ENCODE results near the gene RASGEF1C. TPM values are rescaled to one million over a fixed set of nuclear protein-coding genes. Genes with fewer than 3 reads are reported as not detected.

The RASGEF1C gene
- total and polyA plus RNA-seq, 2 of the 13 experiments (the other 11 are each of a cell fraction or from before 2014, with no cell fraction given): not detected

DNA sequence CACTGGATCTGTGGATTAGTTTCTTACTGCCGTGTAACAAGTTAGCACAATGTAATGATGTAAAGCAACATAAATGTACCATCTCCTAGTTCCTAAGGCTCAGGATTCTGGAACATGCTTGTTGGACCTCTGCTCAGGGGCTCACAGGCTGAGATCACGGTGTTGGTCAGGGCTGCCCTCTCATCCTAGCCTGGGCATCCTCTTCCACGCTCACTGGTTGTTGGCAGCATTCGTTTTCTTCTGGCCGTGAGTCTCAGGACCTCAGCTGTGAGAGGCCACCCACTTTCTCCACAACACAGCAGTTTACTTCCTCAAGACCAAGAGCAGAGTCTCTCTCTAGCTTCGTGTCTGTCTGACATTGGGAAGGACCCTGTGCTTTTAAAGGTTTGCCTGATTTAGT, 17.3 kb downstream of the RASGEF1C start:
- ATAC-seq: no peak
- no peak overlapping the region for H2AFZ ChIP-seq (ENCODE audit: low read length)
- H3K27ac ChIP-seq (ENCODE audit: extremely low read length, insufficient read depth, low read length): no peak overlapping the region
- intact Hi-C loops (cut with micrococcal nuclease; ENCODE audit: unreplicated experiment): no loop called here
- peaks cover 10% of the 10 kb centered on the region; the same call in 1 of the 2 replicates for H3K4me1 ChIP-seq (ENCODE audit: insufficient read depth, low read length)
- WGBS (ENCODE audit: low lambda C conversion rate): 40% methylated on average over 5 of the region's 6 CpGs
- in situ Hi-C loops (cut with HindIII; ENCODE audit: extremely low pct_ligation_motif_present, low pct_unique_long_range_greater_than_20kb): no loop called here
- no peak for DNase-seq (ENCODE audit: low spot score)
- no peak for TF ChIP-seq KDM6A (CRISPR knock-in tag; IDR thresholded peaks at IDR 0.05; ENCODE audit: low read depth)
- TF ChIP-seq GRHL1 (CRISPR knock-in tag; conservative IDR thresholded peaks at IDR 0.05): no peak
- 0 out of 5 replicates have a peak, but pooled peaks cover 0 to 1% of the 10 kb centered on the region in 2 experiments for H3K27me3 ChIP-seq (ENCODE audit: control insufficient read depth in 1 of 2, insufficient read depth in 2 of 2, low read length in 2 of 2)
- no peak for FAIRE-seq
- no peaks in the 10 kb centered on the region for H3K9me3 ChIP-seq (ENCODE audit: low read length)
- no peaks in the 10 kb centered on the region for H3K36me3 ChIP-seq (replicated peaks in 1 of 2; ENCODE audit: control insufficient read depth in 1 of 2, insufficient read depth in 2 of 2, low read length in 2 of 2)
- H4K20me1 ChIP-seq (ENCODE audit: insufficient read depth, low read length): no peaks in the 10 kb centered on the region
- ChIA-PET CTCF (ENCODE audit: low intra/inter-chr PET ratio, low total read pairs) (no interaction called here), POLR2A (no interaction called here)
- H3K4me2 ChIP-seq (ENCODE audit: low read depth, low read length): no peak overlapping the region
- BruUV-seq (replicated peaks): no TSS peak
- H3K4me3 ChIP-seq (replicated peaks in 1 of 3; ENCODE audit: insufficient read depth in 1 of 3, low read depth in 2 of 3, low read length in 3 of 3): no peak overlapping the region
- H3K79me2 ChIP-seq (ENCODE audit: insufficient read depth, low read length): no peaks in the 10 kb centered on the region
- H3K9ac ChIP-seq (ENCODE audit: insufficient read depth, low read depth, low read length): no peak overlapping the region

DNA sequence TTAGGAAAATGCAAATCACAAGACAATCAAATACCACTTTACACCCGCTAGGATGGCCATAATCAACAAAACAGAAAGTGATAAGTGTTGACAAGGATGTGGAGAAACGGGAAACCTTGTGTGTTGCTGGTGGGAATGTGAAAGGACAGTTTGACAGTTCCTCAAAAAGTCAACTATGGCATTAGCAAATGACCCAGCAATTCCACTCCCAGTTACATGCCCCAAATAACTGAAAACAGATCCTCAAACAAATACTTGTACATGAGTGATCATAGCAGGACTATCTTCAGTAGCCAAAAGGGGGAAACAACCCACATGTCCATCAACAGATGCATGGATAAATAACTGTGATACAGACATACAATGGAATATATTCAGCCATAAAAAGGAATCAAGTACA, 21.2 kb downstream of the RASGEF1C start:
- no peak overlapping the region for H3K4me3 ChIP-seq (replicated peaks in 1 of 3; ENCODE audit: insufficient read depth in 1 of 3, low read depth in 2 of 3, low read length in 3 of 3)
- CTCF ChIA-PET (ENCODE audit: low intra/inter-chr PET ratio, low total read pairs): no interaction called here
- in situ Hi-C loops (cut with HindIII; ENCODE audit: extremely low pct_ligation_motif_present, low pct_unique_long_range_greater_than_20kb): no loop called here

More for the DNA sequence above, 21.2 kb downstream of the RASGEF1C start:
- Histone ChIP-seq H4K20me1 (ENCODE audit: insufficient read depth, low read length) (no peaks in the 10 kb centered on the region), H3K4me2 (ENCODE audit: low read depth, low read length) (no peak overlapping the region), H3K9ac (ENCODE audit: insufficient read depth, low read depth, low read length) (no peak overlapping the region), H3K27me3 (ENCODE audit: control insufficient read depth in 1 of 2, insufficient read depth in 2 of 2, low read length in 2 of 2) (no peaks in the 10 kb centered on the region), H2AFZ (ENCODE audit: low read length) (no peak overlapping the region), H3K27ac (ENCODE audit: extremely low read length, insufficient read depth, low read length) (no peak overlapping the region), H3K79me2 (ENCODE audit: insufficient read depth, low read length) (no peaks in the 10 kb centered on the region), H3K36me3 (replicated peaks in 1 of 2; ENCODE audit: control insufficient read depth in 1 of 2, insufficient read depth in 2 of 2, low read length in 2 of 2) (no peaks in the 10 kb centered on the region), H3K9me3 (ENCODE audit: low read length) (no peaks in the 10 kb centered on the region), H3K4me1 (ENCODE audit: insufficient read depth, low read length) (no peaks in the 10 kb centered on the region)
- TF ChIP-seq ZNF7 (CRISPR knock-in tag; IDR thresholded peaks at IDR 0.05) (peak; percentile 78), PHF20 (CRISPR knock-in tag; IDR thresholded peaks at IDR 0.05) (no peak)
- BruUV-seq (replicated peaks): no TSS peak
- POLR2A ChIA-PET: no interaction called here
- 0% methylated on average over 2 of the region's 2 CpGs for WGBS (ENCODE audit: low lambda C conversion rate)
- intact Hi-C loops (cut with micrococcal nuclease; ENCODE audit: unreplicated experiment): no loop called here
- FAIRE-seq (no peak), DNase-seq (ENCODE audit: low spot score) (no peak), ATAC-seq (no peak)
